T-helper 1 cell treated with Interleukin-12 subunit alpha and Interleukin-12 subunit beta and Interleukin-4 antibody, amounts not matched to agents 30 ng/mL and 1 ng/mL, for 36 hours (primary cell): ENCODE measurements around the gene NEAT1. TPM values are rescaled to one million over a fixed set of nuclear protein-coding genes. Genes with fewer than 3 reads are reported as not detected.

Experiments used
- intact Hi-C: fragments of 100-400 bp; cut with micrococcal nuclease; formaldehyde crosslinking; loops from one replicate; pipeline ENCODE4 v1.15.1; 2024
- total RNA-seq: library from RNA; stranded (reverse); gene quantifications from 2 replicates; pipeline ENCODE4 v1.2.3, GENCODE V29; 2022

Gene NEAT1
- total RNA-seq, 1 donor from 2014 or later: 1,002 TPM

GRCh38 chr11:65388731-65389130 is 33.9 kb upstream of the NEAT1 start:
- intact Hi-C loops: no loop called here

DNA sequence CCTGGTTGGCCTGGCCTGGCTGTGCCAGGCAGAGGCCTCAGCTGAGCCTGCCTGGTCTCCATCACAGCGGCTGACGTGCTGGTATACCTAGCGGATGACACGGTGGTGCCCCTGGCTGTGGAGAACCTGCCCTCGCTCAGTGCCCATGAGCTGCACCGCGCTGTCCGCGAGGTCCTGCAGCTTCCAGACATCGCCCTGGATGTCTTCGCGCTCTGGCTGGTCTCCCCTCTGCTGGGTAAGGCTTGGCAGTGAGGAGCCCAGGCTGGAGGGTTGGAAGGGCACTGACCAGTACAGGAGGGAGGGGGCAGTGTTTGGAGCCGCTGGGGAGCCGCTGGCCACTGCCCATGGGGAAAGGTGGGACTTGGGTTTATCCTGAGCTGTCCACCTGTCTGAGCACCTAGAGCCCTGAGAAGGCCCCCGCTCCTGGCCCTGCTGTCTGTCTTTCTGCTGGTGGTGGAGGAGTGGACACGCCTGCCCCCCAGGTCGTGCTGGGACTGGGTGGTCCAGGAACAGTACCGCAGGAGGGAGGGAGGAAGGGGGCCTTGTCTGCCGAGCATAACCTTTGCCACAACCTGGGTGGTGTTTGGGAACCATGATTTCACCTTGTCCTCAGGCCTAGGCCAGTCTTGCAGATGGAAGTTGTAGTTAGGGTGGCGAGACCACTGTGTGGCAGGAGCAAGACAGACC is 33.2 kb upstream of the NEAT1 start:
- intact Hi-C loops: no loop called here

DNA sequence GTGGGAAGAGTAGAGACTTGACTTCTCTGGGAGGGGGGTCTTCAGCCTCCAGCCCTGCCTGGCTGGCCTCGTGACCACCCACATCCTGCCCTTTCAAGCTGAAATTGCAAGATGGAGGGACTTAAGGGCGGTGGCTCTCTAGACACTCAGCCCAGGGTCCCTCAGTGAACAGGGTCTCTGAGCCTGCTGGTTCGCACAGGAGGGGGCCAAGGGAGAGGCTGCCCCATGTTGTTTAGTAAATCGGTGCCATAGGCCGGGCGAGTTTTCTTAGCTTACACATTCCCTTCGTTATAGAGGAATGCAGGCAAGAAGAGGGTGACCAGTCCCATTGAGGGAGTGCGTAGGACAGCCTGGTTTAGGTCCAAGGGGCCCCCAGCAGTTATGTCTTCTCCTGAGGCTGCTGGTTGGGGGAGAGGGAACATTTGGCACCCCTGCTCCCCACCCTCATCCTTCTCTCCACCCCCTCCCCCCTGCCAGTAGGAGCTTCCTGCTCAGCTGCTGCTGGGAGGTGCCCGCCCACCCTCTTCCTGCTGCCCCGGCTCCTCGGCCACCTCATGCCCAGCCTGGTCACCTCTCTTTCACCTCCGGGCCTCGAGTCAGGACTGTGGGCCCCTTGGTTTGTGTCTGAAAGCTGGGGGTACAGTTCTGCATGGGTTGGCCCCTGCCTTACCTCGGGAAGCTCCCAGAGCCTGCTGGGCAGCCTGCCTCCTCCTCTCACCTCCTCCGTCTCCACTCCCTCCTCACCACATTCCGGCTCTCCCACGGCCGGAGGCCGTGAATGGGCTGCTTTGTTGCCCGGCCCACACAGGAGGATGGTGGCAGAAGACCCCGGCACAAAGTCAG is 32.3 kb upstream of the NEAT1 start:
- intact Hi-C loops: no loop called here

GRCh38 chr11:65390996-65391395 is 31.6 kb upstream of the NEAT1 start:
- intact Hi-C loops: no loop called here

DNA sequence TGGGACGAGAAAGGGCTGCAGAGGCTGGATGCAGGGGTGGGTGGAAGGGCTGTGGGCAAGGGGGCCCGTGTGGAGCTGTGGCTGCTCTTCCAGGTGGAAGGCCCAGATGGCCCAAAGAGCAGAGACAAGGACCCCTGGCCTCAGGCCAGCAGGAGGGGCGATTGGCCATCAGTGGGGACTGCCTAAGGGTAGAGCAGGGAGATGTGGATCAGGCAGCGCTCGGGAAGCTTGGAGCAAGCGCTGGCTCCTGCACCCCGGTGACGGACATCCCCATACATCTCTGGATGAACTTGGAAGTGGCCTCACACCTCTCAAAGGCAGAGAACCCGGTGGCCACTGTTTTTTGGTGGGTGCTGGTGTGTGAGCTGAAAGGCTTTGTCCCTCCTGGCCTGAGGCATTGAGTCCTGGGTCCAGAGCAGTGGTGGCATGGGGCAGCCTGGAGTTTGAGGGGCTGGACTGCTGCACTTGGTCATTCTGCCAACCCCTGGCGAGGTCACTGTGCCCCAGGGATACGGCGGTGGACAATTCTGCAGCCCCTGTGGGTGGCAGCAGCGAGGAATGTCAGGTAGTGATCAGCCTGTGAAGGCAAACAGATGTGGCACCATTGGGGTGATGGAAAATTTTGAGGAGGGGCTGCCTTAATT is 30.3 kb upstream of the NEAT1 start:
- intact Hi-C loops: no loop called here

DNA sequence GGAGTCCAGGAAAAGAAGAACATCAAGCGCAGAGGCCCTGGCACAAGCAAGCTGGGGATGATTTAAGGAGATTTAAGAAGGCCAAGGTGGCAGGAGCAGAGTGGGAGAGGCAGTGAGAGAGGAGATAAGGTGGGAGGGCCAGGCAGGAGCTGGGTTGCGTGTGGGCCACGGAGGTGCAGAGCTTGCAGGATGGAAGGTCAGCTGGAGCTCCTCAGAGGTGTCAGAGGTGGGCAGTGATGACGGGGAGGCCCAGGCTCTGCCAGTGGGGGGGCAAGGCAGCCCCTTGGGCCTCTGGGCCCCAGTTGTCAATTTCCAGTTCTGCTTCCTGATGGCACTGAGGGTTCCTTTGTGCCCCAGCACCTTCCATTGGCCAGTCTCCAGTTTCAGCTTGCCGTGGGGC is 29.7 kb upstream of the NEAT1 start:
- intact Hi-C loops: no loop called here

DNA sequence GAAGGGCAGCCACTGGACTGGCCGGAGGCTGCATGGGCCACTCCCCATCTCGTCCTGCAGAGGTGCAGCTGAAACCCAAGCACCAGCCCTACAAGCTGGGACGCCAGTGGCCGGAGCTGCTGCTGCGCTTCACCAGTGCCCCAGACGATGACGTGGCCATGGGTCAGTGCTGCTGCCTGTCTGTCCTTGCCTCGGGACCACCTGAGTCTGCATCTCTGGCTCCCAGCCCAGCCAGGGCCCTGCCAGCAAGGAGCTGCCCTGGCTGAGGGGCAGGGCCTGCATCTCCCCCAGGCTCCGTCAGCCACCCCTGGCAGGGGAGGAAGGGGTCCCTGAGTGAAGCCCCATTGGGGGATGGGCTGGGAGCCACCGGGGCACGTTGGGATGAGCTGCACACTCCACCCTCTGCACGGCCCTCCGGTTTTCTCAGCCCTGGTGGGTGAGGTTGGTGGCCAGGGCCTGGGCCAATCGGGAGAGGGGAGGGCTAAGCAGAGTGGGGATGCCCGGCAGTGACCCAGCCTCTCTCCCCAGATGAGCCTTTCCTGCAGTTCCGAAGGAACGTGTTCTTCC is 29.0 kb upstream of the NEAT1 start:
- intact Hi-C loops: no loop called here

- intact Hi-C loops: no loop called here
Measured at GRCh38 chr11:65394125-65394536, 28.5 kb upstream of the NEAT1 start.

GRCh38 chr11:65395961-65396530 is 26.6 kb upstream of the NEAT1 start:
- intact Hi-C loops: no loop called here

- intact Hi-C loops: no loop called here
Measured at GRCh38 chr11:65396769-65397745, 25.5 kb upstream of the NEAT1 start.

DNA sequence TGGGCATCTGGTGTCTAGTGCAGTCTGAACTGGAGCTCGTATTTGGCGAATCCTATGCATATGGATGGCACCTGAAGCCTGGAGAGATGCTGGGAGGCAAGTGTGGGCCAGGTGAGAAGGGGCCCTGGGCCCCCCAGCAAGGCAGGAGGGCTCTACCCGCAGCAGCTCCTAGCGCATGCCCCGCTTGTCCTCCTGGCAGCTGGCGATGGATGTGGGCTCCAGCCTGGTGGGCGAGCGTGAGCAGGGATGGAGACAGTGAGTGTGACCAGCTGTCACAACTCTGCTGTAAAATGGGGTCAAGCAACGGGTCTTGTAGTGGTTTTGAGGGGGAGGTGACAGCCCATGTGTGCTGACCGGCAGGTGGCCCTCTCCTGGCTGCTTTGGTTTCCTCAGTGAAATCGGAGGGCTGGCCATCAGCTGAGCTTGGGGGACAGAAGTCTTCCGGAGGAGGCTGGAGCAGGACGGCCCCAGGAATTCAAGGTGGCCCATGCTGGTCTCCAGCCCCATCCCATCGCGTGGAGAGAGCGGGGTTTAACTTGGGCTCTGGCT is 24.2 kb upstream of the NEAT1 start:
- intact Hi-C loops: no loop called here

DNA sequence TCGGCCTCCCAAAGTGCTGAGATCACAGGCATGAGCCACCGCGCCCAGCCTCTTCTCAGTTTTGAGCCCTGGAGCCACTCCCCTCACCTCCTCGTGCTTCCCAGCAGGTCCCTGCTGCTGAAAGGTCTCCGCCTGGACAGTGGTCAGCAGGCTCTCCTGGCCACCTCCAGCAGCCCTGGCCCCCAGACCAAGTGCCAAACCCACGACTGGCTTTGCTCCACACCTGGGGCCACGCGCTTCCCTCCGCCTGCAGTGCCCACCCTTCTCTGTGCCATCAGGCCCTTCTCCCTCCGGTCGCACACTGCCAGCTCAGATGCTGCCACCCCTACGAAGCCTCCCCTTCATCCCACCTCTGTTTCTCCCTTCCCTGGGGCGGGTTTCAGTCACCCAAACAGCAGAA is 23.3 kb upstream of the NEAT1 start:
- intact Hi-C loops: no loop called here

- intact Hi-C loops: no loop called here
Measured at GRCh38 chr11:65399845-65400244, 22.8 kb upstream of the NEAT1 start.

GRCh38 chr11:65400307-65401072 is 22.1 kb upstream of the NEAT1 start:
- intact Hi-C loops: no loop called here

DNA sequence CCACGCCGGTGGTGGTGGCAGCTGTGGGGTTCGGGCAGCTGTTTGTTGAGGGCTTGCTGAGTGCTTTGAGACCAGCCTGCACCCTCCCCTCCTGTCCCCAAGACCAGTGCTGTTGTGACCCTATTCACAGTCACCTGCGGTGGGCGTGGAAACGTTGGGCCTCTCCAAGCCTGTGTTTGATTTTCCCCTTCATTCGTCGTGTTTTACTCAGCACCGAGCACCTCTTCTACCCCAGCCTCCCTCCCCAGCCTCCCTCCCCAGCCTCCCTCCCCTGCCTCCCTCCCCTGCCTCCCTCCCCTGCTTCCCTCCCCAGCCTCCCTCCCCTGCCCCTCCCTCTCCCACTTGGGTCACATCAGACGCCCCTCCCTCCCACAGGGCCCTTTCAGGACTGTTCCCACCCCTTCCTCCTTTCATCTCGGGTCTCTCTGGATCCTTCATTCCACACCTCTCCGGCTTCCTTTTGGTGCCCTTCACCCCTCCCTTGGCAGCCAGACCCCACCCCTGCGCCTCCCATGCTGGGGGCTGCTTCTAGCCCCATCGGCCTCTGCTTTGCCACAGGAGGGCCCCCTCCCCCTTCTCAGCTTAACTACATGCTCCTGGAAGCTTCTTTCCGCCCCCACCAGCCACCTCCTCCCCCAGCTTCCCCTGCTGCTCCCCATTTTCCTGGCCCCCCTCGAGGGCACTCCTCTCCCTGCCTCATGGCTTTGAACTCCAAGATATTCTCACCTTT is 21.4 kb upstream of the NEAT1 start:
- intact Hi-C loops: no loop called here

DNA sequence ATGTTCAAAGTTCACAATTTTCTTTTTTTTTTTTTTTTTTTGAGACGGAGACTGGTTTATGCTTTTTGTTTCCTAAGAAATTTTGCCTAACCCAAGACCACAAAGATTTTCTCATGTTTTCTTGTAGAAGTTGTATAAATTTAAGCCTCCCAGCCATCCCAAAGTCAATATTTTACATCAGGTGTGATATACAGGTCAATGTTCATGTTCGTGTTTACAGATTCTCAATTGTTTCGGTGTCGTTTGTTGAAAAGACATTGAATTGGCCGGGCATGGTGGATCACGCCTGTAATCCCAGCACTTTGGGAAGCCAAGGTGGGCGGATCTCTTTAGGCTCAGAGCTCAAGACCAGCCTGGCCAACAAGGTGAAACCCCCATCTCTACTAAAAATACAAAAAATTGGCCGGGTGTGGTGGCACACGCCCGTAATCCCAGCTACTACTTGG is 20.8 kb upstream of the NEAT1 start:
- intact Hi-C loops: no loop called here

- intact Hi-C loops: no loop called here
Measured at GRCh38 chr11:65402790-65403189, 19.8 kb upstream of the NEAT1 start.

DNA sequence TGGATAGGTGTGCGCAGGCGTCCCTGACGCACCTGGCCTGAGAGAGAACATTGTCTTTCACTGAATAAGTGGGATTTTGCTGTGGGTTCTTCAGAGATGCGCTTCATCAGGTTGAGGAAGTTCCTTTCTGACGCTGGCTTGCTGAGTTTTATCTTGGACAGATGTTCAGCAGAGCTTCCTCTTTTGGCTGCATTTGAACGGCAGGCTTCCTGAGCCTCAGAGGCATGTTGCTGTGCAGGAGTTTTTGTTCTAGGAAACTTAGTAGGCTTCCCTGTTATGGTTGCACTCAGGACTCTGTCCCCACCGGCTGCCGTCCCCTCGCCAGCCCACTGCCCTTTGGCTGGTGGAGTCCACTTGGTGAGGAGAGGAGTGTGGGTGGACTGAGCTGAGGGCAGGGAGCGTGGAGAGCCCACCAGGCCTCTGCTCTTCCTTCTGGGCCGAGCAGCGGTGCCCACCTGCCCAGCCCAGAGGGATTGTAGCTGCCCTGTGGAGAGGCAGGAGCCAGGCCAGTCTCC is 18.9 kb upstream of the NEAT1 start:
- intact Hi-C loops: no loop called here
